Measurements from ENCODE around the gene RTKN2.

Gene RTKN2

GRCh38 chr10:62165803-62166202 is 102.8 kb downstream of the RTKN2 start:
- H3F3A ChIP-seq (ENCODE audit: insufficient read depth) = 0 out of 2 replicates have a peak, but pooled peaks cover 3% of the 10 kb centered on the region
- H3K79me2 ChIP-seq (ENCODE audit: insufficient read depth, low read length) = no peaks in the 10 kb centered on the region
- peak overlapping the region; percentile 77 for H2AFZ ChIP-seq (ENCODE audit: low read depth, low read length, severe bottlenecking)
- TF ChIP-seq CTCF (IDR thresholded peaks at IDR 0.05; ENCODE audit: insufficient read depth, low read length, poor library complexity, severe bottlenecking) (no peak), EZH2phosphoT487 (conservative IDR thresholded peaks at IDR 0.05; ENCODE audit: low read length) (no peak)
- no peaks in the 10 kb centered on the region for H3K9me2 ChIP-seq (replicated peaks; ENCODE audit: insufficient read depth, low read length)
- H3K4me2 ChIP-seq (ENCODE audit: low read depth, low read length, poor library complexity, severe bottlenecking) = peak overlapping the region; percentile 55
- H4K20me1 ChIP-seq (ENCODE audit: low read depth, low read length) = no peaks in the 10 kb centered on the region
- no peaks in the 10 kb centered on the region for H3K9me3 ChIP-seq (ENCODE audit: insufficient read depth, low read length)
- H3K36me3 ChIP-seq (ENCODE audit: low read length) = no peaks in the 10 kb centered on the region
- H3K27me3 ChIP-seq (ENCODE audit: low read length) = no peaks in the 10 kb centered on the region
- peak overlapping the region; percentile 76; the same call in 1 of the 2 replicates for H3K27ac ChIP-seq (ENCODE audit: low read depth, low read length)
- no peak overlapping the region for H3K4me3 ChIP-seq (ENCODE audit: insufficient read depth, low read length, poor library complexity, severe bottlenecking)
- H3K9ac ChIP-seq (ENCODE audit: low read length) = no peak overlapping the region

DNA sequence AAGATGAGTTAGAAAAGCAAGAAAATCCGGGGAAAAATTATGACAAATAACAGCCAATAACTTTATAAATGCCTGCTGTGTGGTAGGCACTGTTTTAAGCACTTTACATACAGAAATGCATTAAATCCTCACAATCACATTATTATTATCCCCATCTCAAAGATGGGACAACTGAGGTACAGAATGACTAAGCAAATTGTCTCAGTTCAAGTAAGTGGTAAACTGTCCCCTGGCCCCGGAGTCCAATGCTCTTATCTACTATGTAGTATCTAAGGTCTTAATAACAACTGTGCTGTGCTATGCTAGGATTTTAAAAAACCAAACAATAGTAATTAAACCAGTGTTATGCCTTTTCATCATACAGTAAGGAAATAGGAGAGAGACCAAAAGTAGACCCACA is 105.6 kb downstream of the RTKN2 start:
- H3F3A ChIP-seq (ENCODE audit: insufficient read depth) = 0 out of 2 replicates have a peak, but pooled peaks cover 3% of the 10 kb centered on the region
- H4K20me1 ChIP-seq (ENCODE audit: low read depth, low read length) = no peaks in the 10 kb centered on the region
- H3K27me3 ChIP-seq (ENCODE audit: low read length) = no peaks in the 10 kb centered on the region
- H3K9ac ChIP-seq (ENCODE audit: low read length) = no peak overlapping the region
- TF ChIP-seq CTCF (IDR thresholded peaks at IDR 0.05; ENCODE audit: insufficient read depth, low read length, poor library complexity, severe bottlenecking) = no peak
- TF ChIP-seq EZH2phosphoT487 (conservative IDR thresholded peaks at IDR 0.05; ENCODE audit: low read length) = no peak
- no peak overlapping the region for H3K27ac ChIP-seq (ENCODE audit: low read depth, low read length)
- no peak overlapping the region for H3K4me2 ChIP-seq (ENCODE audit: low read depth, low read length, poor library complexity, severe bottlenecking)
- no peaks in the 10 kb centered on the region for H3K9me2 ChIP-seq (replicated peaks; ENCODE audit: insufficient read depth, low read length)
- no peaks in the 10 kb centered on the region for H3K79me2 ChIP-seq (ENCODE audit: insufficient read depth, low read length)
- H3K4me3 ChIP-seq (ENCODE audit: insufficient read depth, low read length, poor library complexity, severe bottlenecking) = no peak overlapping the region
- H2AFZ ChIP-seq (ENCODE audit: low read depth, low read length, severe bottlenecking) = no peak overlapping the region
- no peaks in the 10 kb centered on the region for H3K36me3 ChIP-seq (ENCODE audit: low read length)
- H3K9me3 ChIP-seq (ENCODE audit: insufficient read depth, low read length) = no peaks in the 10 kb centered on the region

DNA sequence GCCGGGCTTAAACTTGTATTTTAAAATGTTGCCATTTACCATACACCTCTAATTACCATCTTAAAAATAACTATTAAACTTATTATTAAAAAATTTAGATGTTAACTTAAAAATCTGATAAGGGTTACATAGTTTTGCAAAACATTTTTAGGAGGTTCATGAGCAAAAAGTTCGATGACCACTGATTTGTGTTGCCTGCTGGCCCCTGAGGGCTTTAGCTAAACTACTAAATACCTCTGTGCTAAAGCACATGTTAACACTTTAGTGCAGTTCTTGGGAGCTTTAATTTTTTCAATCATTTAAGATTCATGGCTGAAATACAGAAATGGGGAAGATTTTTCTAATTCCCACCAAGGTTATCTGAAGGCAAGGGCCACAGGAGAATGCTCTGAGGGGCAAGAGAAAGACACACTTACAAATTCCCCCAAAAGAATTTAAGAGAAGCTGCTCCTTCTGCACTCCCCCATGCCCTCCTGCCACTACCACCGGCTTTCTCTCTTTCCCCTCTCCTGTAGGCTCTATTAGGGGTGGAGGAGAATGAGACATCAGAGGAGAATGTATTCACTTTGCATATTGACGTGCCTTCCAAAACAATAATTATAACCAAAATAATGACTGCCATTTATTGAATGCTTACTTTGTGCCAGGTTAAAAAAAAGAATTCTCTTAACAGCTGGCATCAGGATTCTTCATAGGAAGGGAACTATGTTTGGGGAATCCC is 106.2 kb downstream of the RTKN2 start:
- 0 out of 2 replicates have a peak, but pooled peaks cover 3% of the 10 kb centered on the region for H3F3A ChIP-seq (ENCODE audit: insufficient read depth)
- no peak overlapping the region for H3K4me3 ChIP-seq (ENCODE audit: insufficient read depth, low read length, poor library complexity, severe bottlenecking)
- H3K4me2 ChIP-seq (ENCODE audit: low read depth, low read length, poor library complexity, severe bottlenecking) = no peak overlapping the region
- H3K79me2 ChIP-seq (ENCODE audit: insufficient read depth, low read length) = no peaks in the 10 kb centered on the region
- no peak overlapping the region for H3K9ac ChIP-seq (ENCODE audit: low read length)
- TF ChIP-seq EZH2phosphoT487 (conservative IDR thresholded peaks at IDR 0.05; ENCODE audit: low read length) = no peak
- TF ChIP-seq CTCF (IDR thresholded peaks at IDR 0.05; ENCODE audit: insufficient read depth, low read length, poor library complexity, severe bottlenecking) = no peak
- H3K27ac ChIP-seq (ENCODE audit: low read depth, low read length) = no peak overlapping the region
- no peaks in the 10 kb centered on the region for H3K36me3 ChIP-seq (ENCODE audit: low read length)
- H4K20me1 ChIP-seq (ENCODE audit: low read depth, low read length) = no peaks in the 10 kb centered on the region
- no peaks in the 10 kb centered on the region for H3K9me3 ChIP-seq (ENCODE audit: insufficient read depth, low read length)
- no peak overlapping the region for H2AFZ ChIP-seq (ENCODE audit: low read depth, low read length, severe bottlenecking)
- H3K27me3 ChIP-seq (ENCODE audit: low read length) = no peaks in the 10 kb centered on the region
- H3K9me2 ChIP-seq (replicated peaks; ENCODE audit: insufficient read depth, low read length) = no peaks in the 10 kb centered on the region

Measured in SU-DHL-6 (cell line).